Measurements from ENCODE around the gene KRT73.
"Not testable (repeated sequence)": the region's sequence is repeated elsewhere in the genome, so short reads cannot be mapped to it uniquely, and the experiment has no call there.

KRT73 gene

DNA sequence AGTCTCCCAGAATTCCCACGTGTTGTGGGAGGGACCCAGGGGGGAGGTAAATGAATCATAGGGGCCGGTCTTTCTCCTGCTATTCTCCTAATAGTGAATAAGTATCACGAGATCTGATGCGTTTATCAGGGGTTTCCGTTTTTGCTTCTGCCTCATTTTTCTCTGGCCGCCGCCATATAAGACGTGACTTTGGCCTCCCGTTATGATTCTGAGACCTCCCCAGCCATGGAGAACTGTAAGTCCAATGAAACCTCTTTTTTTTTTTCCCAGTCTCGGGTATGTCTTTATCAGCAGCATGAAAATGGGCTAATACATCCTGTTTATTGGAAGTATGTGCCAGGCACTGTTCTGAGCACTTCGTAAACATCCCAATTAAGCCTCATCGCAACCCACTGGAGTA is 17.9 kb downstream of the KRT73 start:
- DNase-seq (ENCODE audit: low read depth in 2 of 2), result no peak

DNA sequence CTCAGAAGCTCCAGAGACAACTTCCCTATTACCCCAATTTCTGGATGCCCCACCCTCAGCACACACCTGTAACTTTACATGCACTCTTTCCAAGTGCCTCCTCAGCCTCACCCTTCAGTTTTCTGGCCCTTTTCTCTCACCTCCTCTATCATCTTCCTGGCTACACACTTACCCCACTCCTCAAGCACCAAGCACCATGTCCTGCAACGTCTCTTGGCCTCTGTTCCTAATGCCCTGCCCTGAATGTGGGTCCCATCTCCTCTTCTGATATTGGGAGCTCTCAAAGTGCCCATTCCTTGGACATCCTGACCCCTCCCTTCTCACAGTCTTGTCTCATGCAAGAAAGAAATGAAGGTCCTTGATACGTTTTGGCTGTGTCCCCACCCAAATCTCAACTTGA is 18.3 kb downstream of the KRT73 start:
- DNase-seq (ENCODE audit: low read depth in 2 of 2), result no peak

DNA sequence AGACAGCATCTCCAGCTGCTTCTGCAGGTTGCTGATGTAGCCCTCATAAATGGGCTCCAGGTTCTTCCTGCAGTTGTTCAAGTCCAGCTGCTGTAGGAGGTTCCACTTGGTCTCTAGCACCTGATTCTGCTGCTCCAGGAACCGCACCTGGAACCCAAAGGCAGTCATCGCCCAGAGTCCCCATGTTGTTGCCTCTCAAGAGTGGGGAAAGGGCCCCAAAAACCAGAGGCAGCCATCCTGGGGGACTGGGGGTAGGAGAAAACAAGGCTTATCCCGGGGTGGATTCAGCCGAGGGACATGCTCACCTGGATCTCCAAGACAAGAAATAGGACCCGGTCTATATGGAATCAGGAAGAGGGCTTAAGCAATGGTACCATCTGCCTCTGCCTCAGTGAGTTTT is 19.4 kb downstream of the KRT73 start:
- no peak for DNase-seq (ENCODE audit: low read depth in 2 of 2)

DNA sequence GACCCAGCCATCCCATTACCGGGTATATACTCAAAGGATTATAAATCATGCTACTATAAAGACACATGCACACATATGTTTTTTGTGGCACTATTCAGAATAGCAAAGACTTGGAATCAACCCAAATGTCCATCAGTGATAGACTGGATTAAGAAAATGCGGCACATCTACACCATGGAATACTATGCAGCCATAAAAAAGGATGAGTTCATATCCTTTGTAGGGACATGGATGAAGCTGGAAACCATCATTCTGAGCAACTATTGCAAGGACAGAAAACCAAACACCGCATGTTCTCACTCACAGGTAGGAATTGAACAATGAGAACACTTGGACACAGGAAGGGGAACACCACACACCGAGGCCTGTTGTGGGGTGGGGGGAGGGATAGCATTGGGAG is 24.1 kb downstream of the KRT73 start:
- not testable (repeated sequence) for DNase-seq (ENCODE audit: low read depth in 2 of 2)

DNA sequence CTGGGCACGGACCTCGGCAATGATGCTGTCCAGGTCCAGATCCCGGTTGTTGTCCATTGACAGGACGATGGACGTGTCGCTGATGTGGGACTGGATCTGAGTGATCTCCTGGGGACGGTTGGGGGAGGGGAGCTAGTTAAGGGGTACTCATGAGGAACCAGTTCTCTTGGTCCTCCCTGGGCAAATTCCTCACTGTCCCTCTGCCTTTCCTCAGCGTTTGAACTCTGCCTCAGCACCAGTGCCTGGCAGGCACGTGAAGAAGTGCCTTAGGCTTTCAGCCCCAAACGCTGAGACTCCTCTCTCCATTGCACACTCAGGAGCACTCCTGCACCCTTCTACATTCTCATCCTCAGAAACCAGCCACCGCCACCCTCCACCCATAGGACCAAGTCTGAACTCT is 26.8 kb downstream of the KRT73 start:
- no peak for DNase-seq (ENCODE audit: low read depth in 2 of 2)

DNA sequence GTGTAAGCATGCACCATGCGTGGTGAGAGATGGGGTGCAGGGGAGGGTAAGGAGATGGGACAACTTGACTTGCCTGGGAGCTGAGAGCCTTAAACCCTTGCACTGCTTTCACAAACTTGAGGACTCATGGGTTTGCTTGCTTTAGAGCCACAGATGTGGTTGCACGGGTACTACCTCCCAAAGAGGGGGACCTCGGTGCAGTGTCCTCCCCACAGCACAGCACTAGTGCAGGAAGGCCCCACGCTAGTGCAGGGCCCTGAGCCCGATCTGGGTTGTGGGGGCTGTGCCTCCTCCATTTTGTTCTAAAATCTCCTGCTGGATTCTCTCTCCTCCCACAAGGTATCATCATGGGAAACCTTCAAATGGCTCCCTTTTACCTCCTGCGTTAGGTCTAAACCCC is 28.3 kb downstream of the KRT73 start:
- DNase-seq (ENCODE audit: low read depth in 2 of 2), result no peak

DNA sequence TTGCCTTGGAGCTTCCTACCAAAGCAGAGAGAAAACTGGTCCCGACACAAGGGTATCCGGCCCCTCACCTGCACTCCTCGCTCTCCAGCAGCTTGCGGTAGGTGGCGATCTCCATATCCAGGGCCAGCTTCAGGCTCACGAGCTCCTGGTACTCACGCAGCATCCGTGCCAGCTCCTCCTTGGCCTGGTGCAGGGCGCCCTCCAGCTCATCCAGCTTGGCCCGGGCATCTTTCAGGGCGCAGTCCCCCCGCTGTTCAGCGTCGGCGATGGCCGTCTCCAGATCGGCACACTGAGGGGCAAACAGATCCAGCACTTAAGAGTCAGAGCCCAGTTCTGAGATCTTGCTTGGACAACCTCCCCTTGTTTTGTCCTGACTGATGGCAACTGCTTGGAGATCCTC is 30.8 kb downstream of the KRT73 start:
- no peak for DNase-seq (ENCODE audit: low read depth in 2 of 2)

DNA sequence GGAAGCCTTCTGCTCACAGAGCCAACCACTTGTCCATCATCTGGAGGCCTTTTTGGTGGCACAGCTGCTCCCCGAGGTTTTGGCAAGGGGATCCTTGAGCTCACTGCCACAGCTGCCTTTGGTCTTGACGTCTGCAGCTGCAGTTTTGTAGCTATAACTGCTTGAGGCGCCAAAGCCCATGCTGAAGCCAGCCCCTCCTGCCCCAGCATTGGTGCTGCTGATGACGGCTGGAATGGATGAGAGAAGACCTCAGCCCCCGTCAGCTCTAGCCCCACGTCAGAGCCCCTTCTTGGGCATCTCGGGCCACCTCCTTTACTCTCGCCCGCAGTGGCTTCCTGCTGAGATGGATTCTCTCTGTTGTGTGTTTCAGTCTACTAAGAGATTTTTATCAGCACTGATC is 32.4 kb downstream of the KRT73 start:
- DNase-seq (ENCODE audit: low read depth in 2 of 2), result no peak

DNA sequence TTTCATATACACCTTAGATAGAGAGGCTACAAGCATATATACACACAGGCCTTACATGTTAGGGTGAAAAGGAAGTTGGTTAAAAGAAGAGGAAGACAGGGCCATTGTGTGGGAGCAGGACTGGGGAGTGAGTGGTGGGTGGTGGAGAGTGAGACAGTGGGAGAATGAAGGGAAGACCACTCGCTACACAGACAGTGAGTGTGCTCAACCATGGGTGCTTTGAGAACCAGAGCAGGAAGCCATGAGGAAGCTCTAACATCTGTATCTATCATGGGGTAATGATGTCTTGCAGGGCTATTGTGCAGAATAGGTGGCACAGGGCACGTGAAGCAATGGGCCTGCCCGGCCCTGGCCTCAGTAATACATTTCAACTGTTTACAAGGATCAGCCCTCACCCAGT is 33.3 kb downstream of the KRT73 start:
- DNase-seq (ENCODE audit: low read depth in 2 of 2), result no peak

DNA sequence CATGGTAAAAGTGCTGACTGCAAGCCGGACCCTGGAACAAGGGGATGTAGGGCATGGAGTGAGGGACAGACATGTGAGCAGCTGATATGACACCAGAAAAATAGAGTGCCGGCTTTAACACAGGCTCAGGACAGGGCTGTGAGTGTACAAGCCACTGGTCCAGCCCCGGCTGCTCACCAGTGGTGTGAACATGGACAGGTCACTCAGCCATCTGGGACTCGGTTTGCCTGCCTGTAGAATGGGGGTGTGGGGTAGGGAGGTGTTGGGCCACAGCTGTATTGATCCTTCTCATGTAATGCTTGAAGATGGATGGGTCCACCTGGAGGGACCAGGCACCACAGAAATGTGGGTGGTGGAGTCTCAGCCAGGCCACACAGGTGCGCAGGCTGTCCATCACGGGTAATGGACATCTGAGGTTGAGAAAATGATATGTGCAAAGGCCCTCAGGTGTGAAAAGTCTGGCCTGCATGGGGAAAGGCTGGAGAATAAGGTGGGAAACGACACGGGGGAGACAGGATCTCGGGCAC is 34.1 kb downstream of the KRT73 start:
- DNase-seq (ENCODE audit: low read depth in 2 of 2), result no peak

DNA sequence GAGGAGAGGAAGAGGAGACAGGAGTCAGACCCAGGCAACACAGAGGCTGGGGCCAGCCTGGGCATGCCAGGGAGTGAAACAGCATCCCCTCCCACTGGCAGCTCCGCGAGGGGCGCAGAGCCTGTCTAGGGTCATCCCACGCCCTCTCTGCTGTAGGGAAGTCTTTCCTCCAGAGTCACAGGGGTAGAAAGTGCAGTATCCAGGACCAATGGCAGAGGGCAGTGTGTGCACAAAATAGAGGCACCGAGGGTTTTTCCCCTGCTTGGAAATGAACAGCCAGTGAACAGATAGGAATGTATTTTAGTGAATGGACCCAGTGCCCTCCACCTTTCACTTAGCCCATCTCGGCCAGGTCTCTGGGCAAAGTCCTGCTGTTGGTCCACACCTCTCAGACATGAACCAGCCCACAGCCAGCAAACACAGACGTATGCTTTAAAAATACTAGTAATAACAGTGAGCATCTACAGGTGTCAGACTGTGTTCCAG is 35.3 kb downstream of the KRT73 start:
- peak; percentile 20 to 46 for DNase-seq (ENCODE audit: low read depth in 2 of 2)

DNA sequence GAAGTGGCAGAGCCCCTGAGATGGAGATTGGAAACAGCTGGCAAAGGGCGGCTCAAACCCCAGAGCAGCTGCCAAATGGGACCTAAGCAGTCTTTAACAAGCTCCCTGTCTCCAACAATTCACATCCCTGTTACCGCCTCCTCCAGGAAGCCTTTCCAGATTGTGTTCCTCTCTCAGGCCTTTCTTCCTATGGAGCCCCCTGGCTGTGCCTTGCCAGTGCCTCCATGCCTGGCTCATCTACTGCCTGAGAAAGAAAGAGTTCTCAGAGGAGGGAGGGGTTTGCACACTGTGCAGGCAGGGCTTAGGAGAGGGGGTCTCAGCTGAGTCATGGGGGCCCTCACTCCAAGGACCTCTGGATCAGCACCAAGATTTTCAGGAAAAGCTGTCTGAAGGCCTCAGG is 35.9 kb downstream of the KRT73 start:
- DNase-seq (ENCODE audit: low read depth in 2 of 2), result no peak

DNA sequence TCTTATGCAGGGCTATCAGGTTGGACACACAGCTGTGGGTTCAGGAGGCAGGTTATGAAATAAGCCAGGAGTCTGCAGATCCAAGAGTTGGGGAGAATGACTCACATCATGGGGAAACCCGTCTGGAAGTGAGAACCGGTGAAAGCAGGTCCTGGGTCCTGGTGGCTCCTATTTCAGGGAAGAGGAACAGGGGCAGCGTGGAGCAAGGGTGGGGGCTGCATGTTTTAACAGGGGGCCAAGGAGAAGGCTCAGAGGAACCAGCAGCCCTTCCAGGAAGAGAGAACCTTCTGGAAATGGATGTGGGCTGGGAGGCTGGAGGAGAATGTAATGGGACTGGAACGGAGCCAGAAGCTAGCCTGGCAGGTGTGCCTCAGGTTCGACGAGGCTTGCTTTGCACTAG is 36.9 kb downstream of the KRT73 start:
- DNase-seq (ENCODE audit: low read depth in 2 of 2), result no peak

DNA sequence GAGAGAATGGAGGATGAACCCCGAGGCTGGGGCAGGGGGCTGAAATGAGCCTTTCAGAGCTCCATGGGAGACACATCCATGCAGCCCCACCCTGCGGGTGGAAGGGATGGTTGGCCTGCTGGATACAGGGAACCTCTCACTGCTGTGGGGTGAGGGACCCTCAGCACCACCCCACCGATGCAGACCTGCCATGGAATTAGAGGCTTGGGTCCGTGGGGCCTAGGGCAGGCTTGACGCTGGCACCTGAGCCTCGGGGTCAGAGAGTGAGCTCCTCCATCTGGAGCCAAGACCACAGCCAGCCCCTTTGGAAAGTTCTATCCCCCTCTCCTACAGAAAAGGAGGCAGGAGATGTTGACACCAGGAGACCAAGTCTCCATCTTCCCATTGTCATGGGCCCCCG is 37.3 kb downstream of the KRT73 start:
- DNase-seq (ENCODE audit: low read depth in 2 of 2), result no peak

DNA sequence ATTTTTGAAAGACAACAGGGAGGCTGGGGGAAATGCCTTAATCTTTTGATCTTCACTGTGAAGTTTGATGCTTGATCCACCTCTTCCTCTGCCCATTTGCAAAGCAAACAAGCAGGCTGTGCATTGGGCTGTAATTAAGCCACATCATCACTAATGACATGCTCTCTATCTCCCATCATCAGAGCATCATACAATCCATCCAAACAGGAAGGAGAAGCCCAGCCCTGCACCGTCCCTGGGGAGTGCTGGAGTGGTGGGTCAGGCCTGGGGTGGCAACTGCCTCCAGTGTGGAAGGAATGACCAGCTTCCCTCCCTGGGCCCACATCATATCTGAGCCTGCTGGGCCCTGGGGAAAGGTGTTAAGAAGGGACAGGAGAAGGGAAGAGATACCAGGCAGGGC is 37.9 kb downstream of the KRT73 start:
- no peak for DNase-seq (ENCODE audit: low read depth in 2 of 2)

DNA sequence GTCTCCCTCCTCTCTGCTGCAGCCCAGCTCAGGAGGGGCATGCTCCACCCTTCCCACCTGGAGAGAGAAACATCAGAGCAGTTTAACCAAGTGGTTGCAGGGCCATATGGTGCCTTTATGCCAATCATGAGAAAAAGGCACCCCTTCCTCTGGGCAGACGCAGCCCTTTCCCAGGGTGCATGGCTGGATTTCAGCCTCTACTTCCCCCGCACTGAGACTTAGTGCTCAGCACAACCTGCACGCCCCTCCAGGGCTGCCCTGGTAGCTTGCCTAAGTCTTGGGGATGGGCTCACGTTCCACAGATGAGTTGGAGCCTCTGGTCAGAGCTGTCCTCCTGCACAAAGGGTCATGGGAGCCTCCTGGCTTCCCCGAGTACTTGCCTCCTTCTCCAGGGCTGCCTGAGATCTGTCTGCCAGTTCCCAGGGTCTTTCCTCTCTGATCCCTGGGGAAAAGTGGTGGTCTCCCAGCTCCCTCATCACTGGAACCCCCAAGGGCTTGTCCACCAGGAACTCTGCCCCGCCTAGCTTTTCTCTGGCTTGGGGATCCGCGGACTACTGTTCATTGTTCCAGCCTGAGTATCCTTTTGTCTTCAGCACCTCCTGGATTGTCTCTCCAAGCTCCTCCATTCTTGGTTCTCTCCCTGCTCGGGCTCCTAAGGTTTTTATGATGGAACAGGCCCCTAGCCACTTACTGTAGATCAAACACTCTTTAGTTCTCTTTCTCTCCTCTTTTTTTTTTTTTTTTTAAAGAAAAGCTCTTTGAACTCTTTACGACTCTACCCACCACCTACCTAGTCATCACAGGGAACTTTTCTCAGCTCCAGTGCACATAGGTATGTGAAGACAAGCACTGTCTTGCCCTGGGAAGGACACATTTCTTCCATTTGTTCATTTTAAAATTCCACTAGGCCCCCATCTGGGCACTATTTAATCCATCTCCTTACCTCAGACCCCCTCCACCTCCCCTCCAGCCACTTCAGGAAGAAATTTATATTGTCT is 38.6 kb downstream of the KRT73 start:
- no peak for DNase-seq (ENCODE audit: low read depth in 2 of 2)

DNA sequence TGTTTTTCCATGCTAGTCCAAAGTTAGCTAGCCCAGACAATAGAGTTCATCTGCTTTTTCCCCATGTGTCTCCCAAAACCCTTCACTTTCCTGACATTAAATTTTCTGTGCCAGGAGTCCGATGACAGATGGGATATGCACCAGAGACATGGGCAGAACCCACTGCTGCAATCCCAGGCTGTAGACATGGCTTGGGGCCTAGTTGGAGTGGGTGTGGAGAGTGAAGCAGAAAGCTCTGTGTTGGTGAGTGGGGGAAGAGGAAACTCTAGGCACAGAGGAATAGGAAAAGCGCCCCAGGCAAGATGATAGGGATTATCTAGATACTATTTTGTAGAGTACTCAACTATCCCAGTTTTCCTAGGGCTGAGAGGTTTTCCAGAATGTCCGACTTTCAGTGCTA is 39.9 kb downstream of the KRT73 start:
- DNase-seq (ENCODE audit: low read depth in 2 of 2), result no peak

DNA sequence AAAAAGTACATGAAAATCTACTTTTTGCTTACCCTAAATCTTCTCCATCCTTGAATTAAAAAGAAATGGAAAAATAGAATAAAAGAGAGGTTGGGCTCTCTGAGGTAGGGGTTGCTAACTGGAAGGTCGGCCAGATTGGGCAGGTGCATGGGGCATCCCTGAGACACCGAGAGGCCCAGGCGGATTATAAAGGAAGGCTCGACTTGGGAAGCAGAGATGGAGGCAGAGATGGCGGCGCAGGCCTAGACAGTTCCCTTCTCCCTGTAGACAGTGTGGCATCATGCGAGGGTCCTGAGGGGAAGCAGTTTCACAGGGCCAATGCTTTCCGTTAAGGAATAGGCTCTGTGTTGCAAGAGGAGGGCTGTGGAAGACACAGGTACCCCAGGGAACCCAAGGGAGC is 41.0 kb downstream of the KRT73 start:
- no peak for DNase-seq (ENCODE audit: low read depth in 2 of 2)

DNA sequence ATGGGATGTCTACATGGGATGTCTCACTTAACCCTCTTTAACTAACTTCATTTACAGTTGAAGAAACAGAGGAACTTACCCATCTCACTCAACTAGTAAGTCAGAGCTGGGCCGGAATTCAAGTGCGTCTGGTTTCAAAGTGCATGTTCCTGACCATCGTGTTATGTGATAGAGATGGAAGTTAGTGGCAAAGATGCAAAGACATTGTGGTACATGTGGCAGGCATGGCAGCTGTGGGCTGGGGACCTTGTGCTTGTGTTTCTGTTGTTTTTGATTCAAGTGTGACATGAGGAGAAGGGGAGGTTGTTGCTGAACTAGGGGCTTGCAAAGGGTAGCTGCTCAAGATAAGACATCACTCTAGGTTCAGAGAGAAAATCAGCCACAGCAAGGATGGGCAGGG is 42.4 kb downstream of the KRT73 start:
- no peak for DNase-seq (ENCODE audit: low read depth in 2 of 2)

DNA sequence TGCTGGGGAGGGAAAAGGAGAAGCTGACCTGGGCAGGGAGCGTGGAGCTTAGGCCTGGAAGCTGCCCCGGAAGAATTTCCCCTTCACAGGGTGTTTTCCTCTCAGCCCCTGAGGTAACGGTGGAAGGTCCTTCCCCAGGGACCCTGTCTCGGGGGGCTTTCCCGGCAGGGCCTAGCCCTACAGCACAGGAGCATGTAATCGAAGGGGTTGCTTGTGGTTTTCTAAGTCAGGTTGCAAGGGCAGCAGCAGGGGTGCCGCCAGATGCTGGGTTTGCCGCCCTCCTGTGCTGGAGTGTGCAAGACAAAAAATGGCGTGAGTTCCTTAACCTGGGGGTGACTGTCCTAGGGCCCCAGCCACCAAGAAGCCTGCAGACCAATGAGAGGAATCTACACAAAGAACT is 43.1 kb downstream of the KRT73 start:
- no peak for DNase-seq (ENCODE audit: low read depth in 2 of 2)

DNA sequence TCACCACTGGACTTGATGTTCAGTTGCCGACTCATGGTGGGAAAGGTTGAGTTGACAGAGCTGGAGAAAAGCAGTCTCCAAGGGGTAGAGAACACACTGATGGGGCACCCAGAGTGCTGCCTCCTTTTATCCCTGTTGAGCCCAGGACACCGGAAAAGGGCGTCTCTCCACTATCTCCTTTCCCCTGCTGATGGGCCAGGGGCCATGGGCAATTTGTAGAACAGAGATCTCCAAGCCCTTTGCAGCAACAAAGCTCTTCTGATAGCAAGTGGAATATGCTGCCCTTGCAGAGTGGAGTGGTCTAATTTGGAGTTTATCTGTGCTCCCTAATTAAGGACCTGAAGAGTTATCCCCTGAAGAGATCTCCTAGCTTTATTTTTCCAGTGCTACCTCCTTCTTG is 44.6 kb downstream of the KRT73 start, which contains the start of gene KRT74:
Gene KRT74 (minus strand): TSS at position 101 of the 400 bp plus-strand sequence. CDS start 66 bp downstream, at position 35.
- DNase-seq (ENCODE audit: low read depth in 2 of 2), result no peak

DNA sequence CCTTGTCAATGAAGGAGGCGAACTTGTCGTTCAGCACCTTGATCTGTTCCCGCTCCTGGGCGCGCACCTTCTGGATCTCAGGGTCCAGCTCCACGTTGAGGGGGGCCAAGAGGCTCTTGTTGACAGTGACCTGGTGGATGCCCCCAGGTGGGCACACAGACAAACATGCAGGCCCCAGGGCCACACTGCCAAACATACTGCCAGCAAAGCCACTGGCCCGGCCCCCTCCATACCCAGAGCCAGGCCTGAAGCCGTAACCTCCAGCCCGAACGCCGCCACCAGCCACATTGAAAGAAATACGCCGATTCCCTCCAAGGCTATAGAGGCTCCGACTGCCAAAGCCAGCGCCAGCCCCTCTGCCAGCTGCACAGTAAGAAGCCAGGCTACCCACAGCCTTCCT is 45.1 kb downstream of the KRT73 start:
- DNase-seq (ENCODE audit: low read depth in 2 of 2), result no peak

DNA sequence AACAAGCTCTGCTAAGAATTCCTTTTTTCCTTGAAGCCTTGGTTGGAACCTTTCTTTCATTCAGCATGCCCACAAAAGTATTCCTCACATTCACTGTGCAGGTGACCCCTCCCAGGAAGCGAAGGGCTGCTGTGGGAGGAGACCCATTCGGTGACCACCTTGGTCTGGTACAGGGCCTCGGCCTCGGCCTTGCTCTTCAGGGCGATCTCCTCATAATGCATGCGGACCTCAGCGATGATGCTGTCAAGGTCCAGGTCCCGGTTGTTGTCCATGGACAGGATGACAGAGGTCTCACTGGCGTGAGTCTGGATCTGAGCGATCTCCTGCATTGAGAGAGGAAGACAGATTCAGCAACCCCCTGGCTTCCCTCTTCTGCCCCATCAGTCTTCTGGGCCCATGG is 47.8 kb downstream of the KRT73 start:
- DNase-seq (ENCODE audit: low read depth in 2 of 2), result no peak
